Neuronal stem cell (in vitro differentiated cells): ENCODE measurements around the gene LIG4.

Experiments
- DNase-seq: peaks from one replicate; pipeline ENCODE4 v3.0.0-alpha.2; 2013; ENCODE audit warnings: low spot score
- H2AFZ ChIP-seq: one replicate; pipeline ENCODE4 v1.6.1; 2013; ENCODE audit warnings: mild to moderate bottlenecking, low read length, inconsistent platforms
- H2AK5ac ChIP-seq: 2 replicates; pipeline ENCODE4 v1.6.1; 2013; ENCODE audit warnings: low read depth, mild to moderate bottlenecking, inconsistent platforms, low read length, moderate library complexity, mixed read lengths
- H2BK120ac ChIP-seq: 2 replicates; pipeline ENCODE4 v1.6.1; 2013; ENCODE audit warnings: low read depth, mild to moderate bottlenecking, inconsistent platforms, low read length, moderate library complexity, mixed read lengths
- H2BK12ac ChIP-seq: one replicate; pipeline ENCODE4 v1.6.1; 2013; ENCODE audit warnings: low read length, inconsistent platforms
- H2BK15ac ChIP-seq: 2 replicates; pipeline ENCODE4 v1.6.1; 2013; ENCODE audit warnings: mild to moderate bottlenecking, low read length, inconsistent platforms, mixed read lengths
- H2BK5ac ChIP-seq: one replicate; pipeline ENCODE4 v1.6.1; 2013; ENCODE audit warnings: inconsistent platforms, mild to moderate bottlenecking, low read length, moderate library complexity
- H3K14ac ChIP-seq: one replicate; pipeline ENCODE4 v1.6.1; 2013; ENCODE audit warnings: low read length, inconsistent platforms
- H3K18ac ChIP-seq: 2 replicates; pipeline ENCODE4 v1.6.1; 2013; ENCODE audit warnings: low read length, inconsistent platforms
- H3K23ac ChIP-seq: 2 replicates; pipeline ENCODE4 v1.6.1; 2013; ENCODE audit warnings: low read depth, mild to moderate bottlenecking, mixed read lengths, low read length, inconsistent platforms; ENCODE audit not compliant: poor library complexity
- H3K27ac ChIP-seq: replicated peaks from 3 replicates; pipeline ENCODE4 v1.5.1; 2013; ENCODE audit warnings: low read length, inconsistent platforms
- H3K27me3 ChIP-seq, 3 experiments: 2 replicates each; pipeline ENCODE4 v1.6.1; 2013; ENCODE audit warnings: low read length in 3 of 3, mild to moderate bottlenecking in 2 of 3, inconsistent platforms in 1 of 3, low read depth in 1 of 3, mixed read lengths in 1 of 3, moderate library complexity in 1 of 3; ENCODE audit not compliant: control insufficient read depth in 3 of 3, insufficient read depth in 3 of 3
- H3K36me3 ChIP-seq, 2 donors: replicated peaks in 1 of 2; 2 replicates each; pipeline ENCODE4 v1.6.1; 2013; ENCODE audit warnings: low read length in 2 of 2; ENCODE audit not compliant: control insufficient read depth in 2 of 2, insufficient read depth in 2 of 2
- H3K4ac ChIP-seq: 2 replicates; pipeline ENCODE4 v1.6.1; 2013; ENCODE audit warnings: inconsistent platforms, mild to moderate bottlenecking, low read length, moderate library complexity
- H3K4me1 ChIP-seq, 2 donors: 1 replicate in 1 of 2; 2 replicates in 1 of 2; pipeline ENCODE4 v1.6.1; 2013; ENCODE audit warnings: low read length in 2 of 2, low read depth in 1 of 2; ENCODE audit not compliant: control insufficient read depth in 2 of 2, insufficient read depth in 1 of 2
- H3K4me2 ChIP-seq: one replicate; pipeline ENCODE4 v1.6.1; 2013; ENCODE audit warnings: mild to moderate bottlenecking, low read length, inconsistent platforms; ENCODE audit not compliant: insufficient read depth, poor library complexity, severe bottlenecking
- H3K4me3 ChIP-seq, 2 donors: 2 replicates each; pipeline ENCODE4 v1.5.1; 2013; ENCODE audit warnings: low read length in 2 of 2, mild to moderate bottlenecking in 2 of 2, inconsistent platforms in 1 of 2, moderate library complexity in 1 of 2
- H3K79me1 ChIP-seq: one replicate; pipeline ENCODE4 v1.6.1; 2013; ENCODE audit warnings: low read depth, mild to moderate bottlenecking, inconsistent platforms, low read length, moderate library complexity
- H3K9ac ChIP-seq: one replicate; pipeline ENCODE4 v1.6.1; 2013; ENCODE audit warnings: mild to moderate bottlenecking, low read depth, low read length, inconsistent platforms; ENCODE audit not compliant: poor library complexity
- H3K9me3 ChIP-seq, 2 donors: replicated peaks in 1 of 2; 2 replicates each; pipeline versions ENCODE3 to v1.6.1; 2013; ENCODE audit warnings: low read length in 2 of 2, mild to moderate bottlenecking in 2 of 2, inconsistent platforms in 1 of 2, low read depth in 1 of 2, mixed read lengths in 1 of 2, moderate library complexity in 1 of 2; ENCODE audit not compliant: control insufficient read depth in 2 of 2, insufficient read depth in 1 of 2
- H4K8ac ChIP-seq: one replicate; pipeline ENCODE4 v1.6.1; 2013; ENCODE audit warnings: low read depth, mild to moderate bottlenecking, inconsistent platforms, low read length, moderate library complexity
- H4K91ac ChIP-seq: one replicate; pipeline ENCODE4 v1.6.1; 2013; ENCODE audit warnings: low read length, low read depth, mild to moderate bottlenecking, inconsistent platforms; ENCODE audit not compliant: poor library complexity
- WGBS, 2 donors: extraction: QIAGEN DNeasy Blood & Tissue Kit; methylation state at CpG; one replicate each; pipeline ENCODE4 v1.1.7; 2013; ENCODE audit warnings: missing lambda C conversion rate in 2 of 2, mixed read lengths in 1 of 2; ENCODE audit not compliant: insufficient read length in 2 of 2, insufficient replicate concordance in 1 of 2; ENCODE audit errors: extremely low coverage in 2 of 2; 5-methylcytosine and 5-hydroxymethylcytosine counted together

Gene LIG4

DNA sequence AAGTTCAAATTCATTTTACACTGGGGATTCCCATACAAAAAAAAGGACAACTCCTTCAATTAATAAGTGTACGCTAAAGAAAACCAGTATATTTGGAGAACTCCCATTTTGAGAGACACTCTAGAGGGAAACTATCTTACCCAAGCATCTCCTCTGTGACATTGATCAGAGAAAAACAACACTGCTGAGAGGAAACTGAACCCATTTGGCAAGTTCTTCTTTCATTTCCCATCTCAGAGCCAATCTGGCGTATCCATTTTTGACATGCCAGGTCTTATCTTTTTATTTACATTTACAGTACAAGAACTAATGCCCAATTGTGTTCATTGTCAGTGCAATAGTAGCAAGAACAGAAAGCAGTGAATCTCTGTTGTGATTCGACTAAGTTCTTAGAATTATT, 30.1 kb downstream of the LIG4 start:
- Histone ChIP-seq H3K36me3 (no peaks in the 10 kb centered on the region), H3K4ac (no peak overlapping the region), H2BK15ac (no peak overlapping the region), H3K23ac (no peak overlapping the region), H4K91ac (no peak overlapping the region), H3K27me3 (no peaks in the 10 kb centered on the region), H3K4me1 (no peaks in the 10 kb centered on the region), H2AK5ac (no peak overlapping the region), H3K14ac (no peak overlapping the region), H3K27ac (no peak overlapping the region), H3K4me2 (no peak overlapping the region), H2AFZ (no peak overlapping the region), H3K9ac (no peak overlapping the region), H2BK120ac (no peak overlapping the region), H3K79me1 (no peaks in the 10 kb centered on the region), H3K18ac (no peak overlapping the region), H4K8ac (no peak overlapping the region), H2BK5ac (no peak overlapping the region), H3K9me3 (no peaks in the 10 kb centered on the region), H3K4me3 (no peak overlapping the region), H2BK12ac (no peak overlapping the region)
- no CpG with 5 or more reads among the region's 3 CpGs for WGBS, 2 donors
- DNase-seq = no peak

DNA sequence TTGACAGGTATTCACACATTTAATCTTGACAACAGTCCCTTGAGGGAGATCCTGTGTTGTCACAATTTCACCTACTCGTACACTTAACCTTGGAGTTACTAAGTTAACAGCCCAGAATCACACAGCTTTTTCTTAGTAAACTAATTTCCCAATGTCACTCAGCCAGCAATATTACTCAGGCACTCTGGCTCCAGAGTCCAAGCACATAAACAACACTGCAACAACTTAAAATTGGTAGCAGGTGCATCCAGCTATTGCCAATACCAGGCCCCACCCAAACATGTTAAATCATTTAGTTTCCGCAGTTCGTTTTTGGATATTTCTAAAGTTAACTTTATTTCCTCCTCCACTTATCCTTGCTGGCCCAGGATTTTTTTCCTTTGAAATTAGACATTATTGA, 32.7 kb downstream of the LIG4 start:
- H3K36me3 ChIP-seq = no peaks in the 10 kb centered on the region
- no CpG with 5 or more reads among the region's 3 CpGs for WGBS, 2 donors
- no peak overlapping the region for H4K91ac ChIP-seq
- H3K4me1 ChIP-seq = no peaks in the 10 kb centered on the region
- H3K18ac ChIP-seq = no peak overlapping the region
- no peak overlapping the region for H4K8ac ChIP-seq
- H3K27me3 ChIP-seq = no peaks in the 10 kb centered on the region
- no peak overlapping the region for H3K9ac ChIP-seq
- H2AFZ ChIP-seq = no peak overlapping the region
- H3K79me1 ChIP-seq = no peaks in the 10 kb centered on the region
- H3K4me3 ChIP-seq = no peak overlapping the region
- no peak overlapping the region for H2BK120ac ChIP-seq
- H2BK15ac ChIP-seq = no peak overlapping the region
- H3K4ac ChIP-seq = no peak overlapping the region
- no peak overlapping the region for H3K14ac ChIP-seq
- no peak overlapping the region for H3K4me2 ChIP-seq
- no peak overlapping the region for H3K27ac ChIP-seq
- peaks cover 0 to 2% of the 10 kb centered on the region in 2 donors for H3K9me3 ChIP-seq
- DNase-seq = no peak
- no peak overlapping the region for H2BK5ac ChIP-seq
- no peak overlapping the region for H2BK12ac ChIP-seq
- H2AK5ac ChIP-seq = no peak overlapping the region
- no peak overlapping the region for H3K23ac ChIP-seq

DNA sequence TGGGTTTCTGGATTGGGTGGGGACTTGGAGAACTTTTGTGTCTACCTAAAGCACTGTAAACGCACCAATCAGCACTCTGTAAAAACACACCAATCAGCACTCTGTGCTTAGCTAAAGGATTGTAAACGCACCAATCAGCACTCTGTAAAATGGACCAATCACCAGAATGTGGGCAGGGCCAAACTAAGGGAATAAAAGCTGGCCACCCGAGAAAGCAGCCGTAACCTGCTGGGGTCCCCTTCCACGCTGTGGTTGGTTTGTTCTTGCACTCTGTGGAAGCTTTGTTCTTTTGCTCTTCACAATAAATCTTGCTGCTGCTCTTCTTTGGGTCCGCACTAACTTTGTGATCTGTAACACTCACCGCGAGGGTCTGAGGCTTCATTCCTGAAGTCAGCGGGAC, 37.3 kb downstream of the LIG4 start:
- no CpG with 5 or more reads among the region's 9 CpGs for WGBS, 2 donors
- H2AFZ ChIP-seq = no peak overlapping the region
- H3K9ac ChIP-seq = no peak overlapping the region

DNA sequence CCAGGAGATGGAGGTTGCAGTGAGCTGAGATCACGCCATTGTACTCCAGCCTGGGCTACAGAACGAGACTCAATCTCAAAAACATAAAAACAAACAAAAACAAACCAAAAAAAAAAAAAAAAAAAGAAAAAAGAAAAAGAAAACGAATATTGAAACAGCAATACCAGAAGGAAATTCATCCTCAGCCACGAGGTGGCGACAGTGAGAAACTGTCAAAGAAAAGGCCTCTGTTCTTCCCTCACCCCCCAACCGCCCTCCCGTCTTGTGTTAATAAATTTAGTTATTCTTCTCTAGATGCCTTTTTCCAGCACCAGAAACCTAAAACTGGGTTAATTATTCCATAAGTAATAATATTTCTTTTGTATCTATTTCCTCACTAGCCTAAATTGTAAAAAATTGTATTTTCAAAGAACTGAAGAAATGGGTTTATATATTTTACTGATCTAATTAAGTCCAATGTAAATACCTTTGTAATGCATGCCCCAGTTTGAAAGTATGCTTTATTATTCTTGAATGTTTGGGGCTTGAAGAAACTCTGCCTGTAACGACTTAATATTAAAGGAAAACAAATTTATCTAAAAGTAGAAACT, 38.6 kb downstream of the LIG4 start:
- peaks cover 0 to 2% of the 10 kb centered on the region in 2 donors for H3K9me3 ChIP-seq
- H3K4me2 ChIP-seq = no peak overlapping the region
- H3K18ac ChIP-seq = no peak overlapping the region
- H3K27ac ChIP-seq = no peak overlapping the region
- no peak overlapping the region for H2AFZ ChIP-seq
- no peak overlapping the region for H4K8ac ChIP-seq
- DNase-seq = no peak
- no peak overlapping the region for H3K23ac ChIP-seq
- H2BK120ac ChIP-seq = no peak overlapping the region
- no peaks in the 10 kb centered on the region for H3K27me3 ChIP-seq
- H3K14ac ChIP-seq = no peak overlapping the region
- H2BK15ac ChIP-seq = no peak overlapping the region
- H3K4me3 ChIP-seq = no peak overlapping the region
- no peak overlapping the region for H3K9ac ChIP-seq
- no peaks in the 10 kb centered on the region for H3K79me1 ChIP-seq
- no CpG with 5 or more reads among the region's 8 CpGs for WGBS, 2 donors
- H3K4ac ChIP-seq = no peak overlapping the region
- no peak overlapping the region for H2AK5ac ChIP-seq
- no peak overlapping the region for H2BK12ac ChIP-seq
- no peak overlapping the region for H2BK5ac ChIP-seq
- H3K4me1 ChIP-seq = no peaks in the 10 kb centered on the region
- no peak overlapping the region for H4K91ac ChIP-seq
- no peaks in the 10 kb centered on the region for H3K36me3 ChIP-seq

More for the DNA sequence above, 37.3 kb downstream of the LIG4 start:
- H3K27me3 ChIP-seq = no peaks in the 10 kb centered on the region
- no peak overlapping the region for H3K27ac ChIP-seq
- no peak overlapping the region for H2BK5ac ChIP-seq
- H4K91ac ChIP-seq = no peak overlapping the region
- no peak for DNase-seq
- H3K36me3 ChIP-seq = no peaks in the 10 kb centered on the region
- no peak overlapping the region for H3K23ac ChIP-seq
- no peak overlapping the region for H2BK12ac ChIP-seq
- no peak overlapping the region for H2BK15ac ChIP-seq
- no peaks in the 10 kb centered on the region for H3K4me1 ChIP-seq
- H3K9me3 ChIP-seq = peaks cover 0 to 2% of the 10 kb centered on the region in 2 donors
- H3K18ac ChIP-seq = no peak overlapping the region
- no peak overlapping the region for H3K14ac ChIP-seq
- H2BK120ac ChIP-seq = no peak overlapping the region
- no peak overlapping the region for H4K8ac ChIP-seq
- no peak overlapping the region for H2AK5ac ChIP-seq
- no peak overlapping the region for H3K4me2 ChIP-seq
- no peak overlapping the region for H3K4ac ChIP-seq
- no peaks in the 10 kb centered on the region for H3K79me1 ChIP-seq
- no peak overlapping the region for H3K4me3 ChIP-seq
